ENCODE results near the gene ZNF423.

- no peak for TF ChIP-seq POLR2A (IDR thresholded peaks at IDR 0.05)
- no peak for TF ChIP-seq CTCF (IDR thresholded peaks at IDR 0.05)
Measured at GRCh38 chr16:49657736-49658465, 198.0 kb downstream of the ZNF423 start.

All from right lobe of liver (tissue), 4 donors.